Measurements from ENCODE around the gene PLA2G2C.

The PLA2G2C gene

DNA sequence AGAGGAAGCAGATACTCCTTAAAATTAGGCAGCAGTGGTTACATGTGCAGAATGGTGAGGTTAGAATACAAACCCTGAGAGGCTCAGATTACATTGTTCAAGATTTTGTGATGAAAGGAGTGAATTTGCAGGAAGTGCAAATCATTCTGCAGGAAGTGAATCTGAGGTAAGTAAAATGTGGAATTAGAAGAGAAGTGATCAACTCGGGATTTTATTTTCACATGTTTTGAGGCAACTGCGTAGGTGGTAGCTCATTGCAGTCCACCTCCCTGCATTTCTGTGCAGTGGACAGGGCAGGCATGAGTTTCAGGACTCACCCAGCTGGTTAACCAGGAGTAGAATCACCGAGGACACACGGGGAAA lies 2.1 kb upstream of the PLA2G2C start:
- no peak for DNase-seq
- intact Hi-C loops (cut with DNase I), result no loop called here

DNA sequence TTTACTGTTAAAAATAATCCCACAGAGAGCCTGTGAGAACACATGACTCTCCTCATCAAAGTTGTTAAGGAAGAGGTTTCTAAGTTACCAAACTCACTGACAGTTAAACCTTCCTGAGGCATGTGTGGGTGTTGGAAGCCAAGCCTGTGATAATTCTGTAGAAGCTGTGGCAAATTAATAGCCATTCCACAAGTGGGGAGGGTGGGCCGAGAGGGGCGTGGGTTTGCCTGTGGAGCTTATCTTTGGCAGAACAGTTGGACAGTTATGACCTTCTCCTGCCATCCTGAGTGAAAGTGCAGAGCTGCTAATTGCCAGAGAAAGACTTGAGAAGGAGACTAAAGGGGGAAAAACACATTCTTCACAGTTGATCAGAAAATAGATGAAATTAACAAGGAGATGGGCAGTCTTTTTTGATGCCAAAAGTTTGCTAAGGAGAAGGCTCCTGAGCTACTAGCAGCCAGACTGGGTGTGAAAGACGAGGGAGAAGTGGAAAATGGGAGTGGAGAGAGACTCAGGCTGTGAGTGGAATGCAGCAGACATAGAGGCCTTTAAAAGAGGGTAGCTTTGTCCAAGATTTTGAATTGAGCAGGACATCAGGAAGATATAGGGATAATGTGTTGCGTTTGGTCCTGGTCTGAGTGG lies 1.6 kb upstream of the PLA2G2C start:
- DNase-seq, result peak in 4 of 42 donors; percentile 37 to 70 (median 55)
- intact Hi-C loops (cut with DNase I), result no loop called here

DNA sequence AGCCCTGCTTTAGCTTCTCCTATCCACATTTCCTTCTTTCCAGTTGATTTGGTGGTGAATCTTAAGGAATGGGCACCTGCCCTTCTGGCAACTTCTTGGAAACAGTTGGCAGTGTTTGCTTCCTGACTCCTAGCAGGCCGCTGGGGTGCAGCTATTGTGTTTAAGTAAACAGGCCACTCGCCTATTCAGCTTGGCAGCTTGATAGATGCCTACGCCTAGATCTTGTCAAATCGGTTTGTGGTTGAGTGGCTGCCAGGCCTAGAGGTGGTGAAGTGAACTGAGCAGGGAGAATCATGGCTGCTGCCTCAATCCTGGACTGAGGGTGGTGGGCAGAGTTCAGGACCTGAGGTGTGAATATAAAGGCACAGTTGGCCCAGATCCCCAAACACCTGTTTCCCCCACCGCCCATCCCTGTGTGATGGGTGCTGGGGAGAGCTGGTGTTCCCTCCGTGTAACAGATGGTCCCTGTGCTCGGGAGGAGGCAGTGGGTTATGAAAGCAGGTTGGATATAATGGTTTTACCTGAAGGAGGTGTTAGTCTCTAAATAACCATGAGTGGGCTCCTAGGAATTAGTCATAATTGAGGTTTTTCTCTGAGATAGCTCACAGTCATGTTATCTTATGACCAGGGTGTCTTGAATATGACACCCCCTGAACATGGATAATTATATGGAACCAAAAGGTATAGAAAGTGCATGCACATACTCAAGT lies 940 bp upstream of the PLA2G2C start:
- intact Hi-C loops (cut with DNase I), result no loop called here
- DNase-seq, result peak in 32 of 42 donors; percentile 20 to 85 (median 53)

DNA sequence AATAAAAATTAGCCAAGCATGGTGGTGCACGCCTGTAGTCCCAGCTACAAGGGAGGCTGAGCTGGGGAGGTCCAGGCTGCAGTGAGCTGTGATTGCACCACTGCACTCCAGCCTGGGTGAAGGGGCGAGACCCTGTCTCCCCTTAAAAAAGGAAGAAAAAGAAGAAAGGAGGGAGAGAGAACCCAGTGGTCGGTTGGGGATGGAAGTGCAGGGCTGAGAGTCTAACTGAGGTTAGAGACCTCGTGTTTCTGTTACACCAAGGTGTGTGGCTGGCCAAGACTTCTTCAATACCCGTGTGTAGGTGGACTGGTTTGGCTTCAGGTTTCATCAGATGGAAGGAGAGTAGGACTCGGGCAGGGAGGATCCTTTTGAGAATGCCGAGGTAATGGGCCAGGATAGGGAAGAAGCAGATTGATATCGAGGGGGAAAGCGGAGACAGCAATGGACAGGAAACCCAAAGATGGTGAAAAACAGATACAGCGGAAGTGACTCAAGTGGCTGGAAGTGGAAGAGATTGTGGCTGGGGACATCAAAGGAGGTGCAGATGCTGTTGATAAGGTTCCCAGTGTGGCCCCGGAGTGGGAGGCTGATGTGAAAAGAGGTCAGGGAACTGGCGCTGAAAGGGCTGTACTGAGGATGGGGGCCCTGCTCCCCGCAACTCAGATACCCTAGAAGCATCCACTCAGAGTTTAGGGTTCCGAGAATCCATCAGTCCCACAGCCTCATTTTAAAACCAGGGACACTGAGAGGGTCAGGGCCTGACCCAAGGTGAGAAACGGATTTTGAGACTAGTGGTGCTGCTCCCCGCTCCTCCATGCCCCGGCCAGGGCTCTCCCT lies 1.1 kb downstream of the PLA2G2C start:
- intact Hi-C loops (cut with DNase I), result no loop called here

DNA sequence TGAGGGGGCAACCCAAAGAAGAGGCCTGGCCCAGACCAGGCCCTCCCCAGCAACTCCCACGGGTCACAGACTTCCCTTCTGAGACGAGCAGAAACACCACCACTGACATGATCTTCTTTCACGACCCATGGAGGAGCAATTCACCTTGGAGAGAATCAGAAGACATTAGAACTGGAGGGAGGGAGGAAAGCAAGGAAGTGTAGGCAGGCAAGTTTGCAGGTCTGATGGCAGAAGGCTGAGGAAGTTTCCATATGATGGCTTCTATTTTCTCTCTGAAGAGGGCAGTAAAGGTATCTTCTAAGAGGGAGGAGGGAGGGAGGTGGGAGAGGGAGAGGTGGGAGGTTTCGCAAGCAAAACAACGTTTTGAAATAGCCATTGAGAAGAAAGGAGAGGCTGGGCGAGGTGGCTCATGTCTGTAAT lies 1.8 kb downstream of the PLA2G2C start:
- intact Hi-C loops (cut with DNase I), result no loop called here
- peak in 2 of 42 donors; percentile 33 to 36 for DNase-seq

More for the DNA sequence above, 1.1 kb downstream of the PLA2G2C start:
- DNase-seq, result no peak

DNA sequence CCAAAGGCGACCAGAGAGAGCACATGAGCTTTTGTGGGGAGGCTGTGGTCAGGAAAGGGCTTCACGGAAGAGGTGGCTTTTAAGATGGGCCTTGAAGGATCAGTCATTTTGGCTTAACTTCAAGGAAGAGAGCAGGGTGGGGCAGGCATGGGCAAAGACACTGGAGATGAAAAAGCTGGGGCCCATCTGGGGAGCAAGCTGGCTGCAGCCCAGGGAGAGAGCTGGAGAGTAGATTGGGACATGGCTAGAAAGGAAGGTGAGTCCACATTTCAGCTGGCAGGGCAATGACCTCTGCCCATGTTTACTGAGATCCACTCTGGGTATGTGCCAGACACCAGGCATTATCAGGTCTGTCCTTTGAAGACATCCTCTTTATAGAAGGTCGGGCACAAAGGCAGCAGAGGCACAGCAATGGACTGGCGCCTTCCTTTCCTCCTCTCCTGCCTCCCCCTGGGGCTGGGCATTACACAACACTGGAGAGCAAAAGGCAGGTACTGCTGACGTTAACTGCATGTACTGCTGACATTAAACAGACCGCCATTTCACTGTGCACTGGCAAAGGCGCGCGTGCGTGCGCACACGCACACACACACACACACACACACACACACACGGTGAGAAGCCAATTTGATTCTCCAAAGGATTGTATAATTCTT lies 2.6 kb downstream of the PLA2G2C start:
- intact Hi-C loops (cut with DNase I), result no loop called here
- peak in 23 of 42 donors; percentile 30 to 72 (median 58) for DNase-seq

DNA sequence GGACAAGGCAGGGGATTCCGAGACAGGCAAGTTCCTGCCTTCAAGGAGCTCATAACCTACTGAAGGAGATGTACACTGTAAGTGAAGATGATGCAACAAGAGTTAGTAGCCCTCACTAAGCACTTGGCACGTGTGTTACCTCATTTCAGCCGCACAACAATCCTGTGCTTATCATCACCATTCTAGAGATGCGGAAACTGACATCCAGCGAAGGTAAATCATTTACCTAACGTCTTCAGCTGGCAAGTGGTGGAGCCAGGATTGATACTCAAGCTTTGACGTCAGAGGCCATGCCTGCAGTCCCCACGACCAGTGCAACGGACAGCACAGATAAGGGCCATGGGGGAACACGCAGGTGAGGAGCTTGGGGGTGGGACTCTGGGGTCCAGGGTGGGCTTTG lies 3.3 kb downstream of the PLA2G2C start:
- intact Hi-C loops (cut with DNase I), result no loop called here
- DNase-seq, result no peak

DNA sequence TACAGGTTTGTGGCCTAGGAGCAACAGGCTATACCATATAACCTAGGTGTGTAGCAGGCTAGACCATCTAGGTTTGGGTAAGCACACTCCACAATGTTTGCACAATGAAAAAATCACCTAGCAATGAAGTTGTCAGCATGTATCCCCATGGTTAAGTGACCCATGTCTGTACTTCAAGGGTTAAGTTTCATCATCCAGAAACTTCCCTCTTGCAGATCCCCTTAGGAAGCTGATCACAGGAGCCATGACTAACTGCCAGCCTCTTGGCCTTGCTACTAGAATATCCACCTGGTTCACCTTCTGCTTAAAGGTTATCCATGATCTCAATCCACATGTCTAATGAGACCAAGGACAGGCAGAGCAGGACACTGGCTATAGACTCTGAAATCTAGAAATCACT lies 3.9 kb downstream of the PLA2G2C start:
- intact Hi-C loops (cut with DNase I), result no loop called here

DNA sequence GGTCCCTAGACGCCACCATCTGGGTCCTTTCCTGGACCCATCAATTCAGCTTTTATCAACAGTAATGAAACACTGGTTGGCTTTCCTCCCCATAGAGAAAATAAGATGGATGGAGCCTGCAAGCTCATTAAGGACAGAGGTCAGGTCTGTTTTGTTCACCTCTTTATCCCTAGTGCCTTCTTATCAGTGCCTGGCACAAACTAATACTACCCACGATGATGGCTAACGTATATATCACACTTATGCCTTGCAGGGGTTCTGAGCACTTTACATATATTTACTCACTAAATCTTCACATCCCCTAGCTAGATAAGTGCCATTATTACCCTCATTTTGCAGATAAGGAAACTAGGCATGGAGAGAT lies 5.5 kb downstream of the PLA2G2C start:
- intact Hi-C loops (cut with DNase I), result no loop called here
- DNase-seq, result no peak

More for the DNA sequence above, 3.9 kb downstream of the PLA2G2C start:
- DNase-seq, result no peak

DNA sequence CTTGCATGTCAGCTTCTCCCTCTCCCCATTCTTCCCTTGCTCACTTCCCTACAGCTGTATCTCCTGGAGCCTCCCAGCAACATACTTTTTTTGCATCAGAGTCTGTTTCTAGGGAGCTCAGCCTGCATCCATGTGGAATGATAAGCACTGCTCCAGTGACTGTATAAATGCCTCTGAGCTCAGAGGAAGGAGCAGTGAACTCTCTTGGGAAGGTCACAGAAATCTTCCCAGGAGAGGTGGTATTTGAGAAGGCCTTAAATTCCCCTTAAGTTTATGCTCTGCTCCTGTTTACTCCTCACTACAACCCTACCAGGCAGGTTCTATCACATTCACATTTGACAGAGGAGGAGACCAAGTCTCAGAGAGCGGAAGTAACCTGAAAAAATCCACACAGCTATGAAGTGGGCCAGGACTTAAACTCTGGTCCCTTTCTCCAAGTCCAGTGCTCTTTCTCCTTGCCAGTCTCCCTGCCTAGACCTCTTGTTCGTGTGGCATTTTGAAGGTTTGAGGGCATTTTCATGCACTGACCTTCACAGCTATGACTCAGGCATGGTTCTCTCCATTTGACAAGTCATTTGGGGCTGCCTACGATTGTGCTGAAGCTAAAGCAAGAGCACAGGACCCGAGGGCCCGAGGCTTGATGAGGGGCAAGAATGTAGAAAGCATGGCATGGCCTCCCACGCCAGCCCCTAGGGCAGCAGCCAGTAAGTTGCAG lies 6.0 kb downstream of the PLA2G2C start:
- intact Hi-C loops (cut with DNase I), result no loop called here
- DNase-seq, result no peak

DNA sequence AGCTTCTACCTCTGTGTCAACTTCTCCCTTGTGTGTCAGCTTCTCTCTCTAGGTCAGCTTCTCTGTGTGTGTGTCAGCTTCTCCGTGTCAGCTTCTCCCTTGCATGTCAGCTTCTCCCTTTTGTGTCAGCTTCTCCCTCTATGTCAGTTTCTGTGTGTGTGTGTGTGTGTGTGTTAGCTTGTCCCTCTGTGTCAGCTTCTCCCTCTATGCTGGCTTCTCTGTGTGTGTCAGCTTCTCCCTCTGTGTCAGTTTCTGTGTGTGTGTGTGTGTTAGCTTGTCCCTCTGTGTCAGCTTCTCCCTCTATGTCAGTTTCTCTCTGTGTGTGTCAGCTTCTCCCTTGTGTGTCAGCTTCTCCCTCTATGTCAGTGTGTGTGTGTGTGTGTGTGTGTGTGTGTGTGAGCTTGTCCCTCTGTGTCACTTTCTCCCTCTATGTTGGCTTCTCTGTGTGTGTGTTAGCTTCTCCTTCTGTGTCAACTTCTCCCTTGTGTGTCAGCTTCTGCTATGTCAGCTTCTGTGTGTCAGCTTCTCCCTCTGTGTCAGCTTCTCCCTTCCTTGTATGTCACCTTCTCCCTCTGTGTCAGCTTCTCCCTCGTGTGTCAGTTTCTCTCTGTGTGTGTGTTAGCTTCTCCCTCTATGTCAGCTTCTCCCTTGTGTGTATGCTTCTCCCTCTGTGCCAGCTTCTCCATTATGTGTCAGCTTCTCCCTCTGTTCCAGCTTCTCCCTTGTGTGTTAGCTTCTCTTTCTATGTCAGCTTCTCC lies 6.8 kb downstream of the PLA2G2C start:
- intact Hi-C loops (cut with DNase I), result no loop called here
- DNase-seq, result no peak

DNA sequence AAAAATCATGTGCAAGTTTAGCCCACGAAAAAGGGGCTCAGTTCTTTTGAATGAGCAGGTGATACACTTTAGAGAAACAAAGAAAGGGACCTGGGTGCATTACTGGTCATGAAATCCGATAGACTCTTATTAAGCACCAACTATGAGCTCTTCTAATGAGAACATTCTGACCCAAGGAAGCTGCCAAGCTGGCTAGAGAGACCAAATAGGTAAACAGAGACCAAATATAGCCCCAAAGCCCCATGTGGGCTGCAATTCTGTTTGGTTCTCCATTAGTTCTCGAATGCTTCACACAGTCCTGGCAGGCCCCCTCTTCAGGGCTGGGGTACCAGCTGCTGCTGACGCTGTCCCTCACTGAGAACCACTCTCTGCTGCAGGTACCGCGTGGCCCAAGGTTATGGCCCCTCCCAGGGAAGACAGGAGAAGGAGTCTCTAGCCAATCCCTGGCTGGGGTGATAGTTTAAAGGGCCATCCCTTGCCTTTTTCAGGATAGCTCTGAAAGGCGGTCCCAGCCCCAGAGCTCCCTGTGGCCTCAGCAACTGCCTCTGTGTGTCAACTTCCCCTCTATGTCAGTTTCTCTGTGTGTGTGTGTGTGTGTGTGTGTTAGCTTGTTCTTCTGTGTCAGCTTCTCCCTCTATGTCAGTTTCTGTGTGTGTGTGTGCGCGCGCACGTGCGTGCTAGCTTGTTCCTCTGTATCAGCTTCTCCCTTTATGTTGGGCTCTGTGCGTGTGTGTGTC lies 7.5 kb downstream of the PLA2G2C start:
- DNase-seq, result no peak
- intact Hi-C loops (cut with DNase I), result no loop called here

DNA sequence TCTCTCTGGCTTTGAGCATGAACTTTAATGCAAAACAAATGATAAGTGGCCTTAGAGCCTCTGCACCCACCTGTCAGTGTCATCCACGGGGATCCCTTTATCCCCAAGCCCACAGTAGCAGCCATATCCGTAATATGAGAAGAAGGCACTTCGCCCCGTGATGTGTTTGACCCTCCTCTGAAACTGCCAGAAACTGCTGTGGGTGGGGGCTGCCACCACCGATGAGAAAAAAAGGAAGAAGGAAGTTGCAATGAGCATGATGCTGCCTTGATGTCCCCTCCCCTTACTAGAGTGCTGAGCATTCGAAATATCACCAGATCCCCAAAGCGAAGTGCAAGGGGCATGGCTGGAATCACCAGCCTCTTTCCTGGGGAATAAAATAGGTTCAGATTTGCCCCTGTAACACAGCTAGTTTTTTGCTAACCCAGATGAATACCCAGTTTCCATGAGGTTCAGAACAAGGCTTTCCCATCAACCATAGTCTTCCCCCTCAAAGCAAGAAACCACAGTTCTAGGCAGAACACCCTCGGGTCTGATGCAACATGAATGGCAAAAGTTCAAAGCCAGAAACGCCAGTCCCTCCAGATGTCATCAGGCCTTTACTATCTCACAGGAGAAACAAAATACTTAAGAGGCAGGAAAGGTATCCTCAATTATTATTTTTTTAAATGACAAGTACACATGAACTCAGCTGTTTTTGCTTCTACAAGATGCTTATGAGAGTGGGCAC lies 11.2 kb downstream of the PLA2G2C start:
- intact Hi-C loops (cut with DNase I), result no loop called here

DNA sequence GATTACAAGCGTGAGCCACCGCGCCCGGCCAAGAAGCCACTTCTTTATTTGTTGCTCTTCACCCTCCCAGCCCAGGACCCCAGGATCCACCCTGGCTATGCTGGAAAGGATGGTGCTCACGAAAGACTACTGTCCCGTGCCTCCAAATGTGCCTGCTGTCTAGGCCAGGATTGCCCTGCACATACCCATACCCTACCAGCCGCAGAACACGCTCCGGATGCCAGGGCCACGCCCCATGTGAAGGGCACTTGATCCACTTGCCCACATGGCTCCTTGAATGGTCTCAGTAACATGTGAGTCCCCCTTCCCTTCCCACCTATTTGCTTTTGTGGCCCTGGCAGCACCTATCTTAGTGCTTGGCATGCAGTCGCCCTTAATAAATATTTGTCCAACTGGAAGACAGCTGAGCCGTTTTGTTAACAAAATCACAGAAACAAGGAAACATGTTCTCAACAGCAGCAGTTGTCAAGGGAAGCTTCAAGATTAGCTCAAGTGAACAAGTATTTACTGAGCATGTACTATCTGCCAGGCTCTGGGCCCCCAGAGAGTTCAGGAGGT lies 14.2 kb downstream of the PLA2G2C start:
- intact Hi-C loops (cut with DNase I), result no loop called here
- DNase-seq, result no peak

More for the DNA sequence above, 11.2 kb downstream of the PLA2G2C start:
- DNase-seq, result no peak

DNA sequence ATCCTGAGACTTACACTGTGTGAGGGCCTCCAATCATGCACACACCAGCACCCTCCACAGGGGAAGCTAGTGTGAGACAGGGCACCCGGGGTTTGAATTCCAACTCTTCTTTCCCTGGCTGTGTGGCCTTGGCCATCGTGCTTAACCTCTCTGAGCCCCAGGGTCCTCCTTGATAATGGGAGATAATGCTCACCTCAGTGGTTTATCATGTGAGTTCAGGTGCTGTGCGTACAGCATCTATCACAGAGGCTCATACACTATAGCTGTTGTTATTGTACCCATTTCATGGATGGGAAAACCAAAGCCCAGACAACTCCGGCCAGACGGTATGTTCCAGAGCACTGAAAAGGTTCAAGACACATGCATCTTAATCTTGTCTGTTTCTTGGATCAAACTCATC lies 16.4 kb downstream of the PLA2G2C start:
- no peak for DNase-seq
- intact Hi-C loops (cut with DNase I), result no loop called here

Measured in head of caudate nucleus (tissue), 42 donors.